Fibroblast of villous mesenchyme (primary cell): ENCODE measurements around the gene PLEKHA7. TPM values are rescaled to one million over a fixed set of nuclear protein-coding genes. Genes with fewer than 3 reads are reported as not detected.
"Not testable (repeated sequence)": the region's sequence is repeated elsewhere in the genome, so short reads cannot be mapped to it uniquely, and the experiment has no call there.

Experiments
- DNase-seq: peaks from one replicate; pipeline ENCODE4 v3.0.0-alpha.2; 2010; ENCODE audit warnings: low read depth
- H3K4me3 ChIP-seq: 2 replicates; pipeline ENCODE4 v1.5.1; 2011; ENCODE audit warnings: low read depth, mild to moderate bottlenecking, low read length
- CTCF ChIP-seq: IDR thresholded peaks from 2 replicates; pipeline ENCODE4 v1.5.1; 2012; ENCODE audit warnings: low read depth, mild to moderate bottlenecking, low read length; ENCODE audit not compliant: insufficient read depth
- total RNA-seq: library from RNA; depleted of rRNA; stranded (reverse); fragments of >200 nt; gene quantifications from 2 replicates; pipeline ENCODE4 v1.2.3, GENCODE V29; 2012

PLEKHA7 gene
- total RNA-seq: 0.64 and 0.86 TPM in 2 replicates

- peak within 1 kb of the TSS; percentile 53 for H3K4me3 ChIP-seq
- no peak for DNase-seq
- no peak for TF ChIP-seq CTCF
Measured at GRCh38 chr11:17014321-17014832, at the start of gene PLEKHA7. Gene PLEKHA7, minus strand, starts transcription at chr11:17014414. Its CDS starts 13 bp downstream, at chr11:17014401.

- peak; percentile 48 for DNase-seq
- no peak overlapping the region for H3K4me3 ChIP-seq
- TF ChIP-seq CTCF: peak; percentile 85
Measured at GRCh38 chr11:17063171-17064002, 49.2 kb upstream of the PLEKHA7 start.

GRCh38 chr11:17051146-17051545 is 36.9 kb upstream of the PLEKHA7 start:
- not testable (repeated sequence) for DNase-seq, H3K4me3 ChIP-seq

- H3K4me3 ChIP-seq, DNase-seq: not testable (repeated sequence)
Measured at GRCh38 chr11:17048491-17048890, 34.3 kb upstream of the PLEKHA7 start.

GRCh38 chr11:17046690-17047089 is 32.5 kb upstream of the PLEKHA7 start:
- no peak overlapping the region for H3K4me3 ChIP-seq
- no peak for TF ChIP-seq CTCF
- DNase-seq: no peak

GRCh38 chr11:17036666-17037658 is 22.7 kb upstream of the PLEKHA7 start:
- H3K4me3 ChIP-seq: no peak overlapping the region
- DNase-seq: no peak
- peak; percentile 25 for TF ChIP-seq CTCF

- not testable (repeated sequence) for DNase-seq, H3K4me3 ChIP-seq
Measured at GRCh38 chr11:17034027-17034426, 19.8 kb upstream of the PLEKHA7 start.

GRCh38 chr11:17026487-17027082 is 12.4 kb upstream of the PLEKHA7 start:
- DNase-seq: no peak
- H3K4me3 ChIP-seq: no peak overlapping the region
- TF ChIP-seq CTCF: no peak
